Measurements from ENCODE around the gene HNRNPDL. TPM values are rescaled to one million over a fixed set of nuclear protein-coding genes. Genes with fewer than 3 reads are reported as not detected.

The HNRNPDL gene
- total and polyA plus RNA-seq, 2 of the 13 experiments (the other 11 are each of a cell fraction or from before 2014, with no cell fraction given), result 167 to 414 TPM

DNA sequence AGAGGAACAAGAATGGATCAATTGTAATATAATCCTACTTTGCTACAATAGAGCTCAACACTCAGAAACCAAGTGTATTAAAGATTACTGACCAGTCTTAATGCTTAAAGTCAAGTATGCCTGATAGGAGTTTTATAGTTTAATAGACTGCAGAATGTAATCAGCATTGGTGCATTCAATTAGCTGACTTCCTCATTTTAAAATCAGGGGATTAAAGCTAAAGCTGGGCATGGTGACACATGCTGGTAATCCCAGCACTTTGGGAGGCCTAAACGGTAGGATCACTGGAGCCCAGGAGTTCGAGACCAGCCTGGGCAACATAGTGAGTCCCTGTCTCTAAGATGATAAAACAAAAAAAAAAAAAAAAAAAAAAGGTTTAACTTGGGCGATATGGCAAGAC, 10.8 kb downstream of the HNRNPDL start:
- FAIRE-seq, result no peak
- Histone ChIP-seq H3K9ac (ENCODE audit: insufficient read depth, low read depth, low read length) (no peak overlapping the region), H3K4me1 (ENCODE audit: insufficient read depth, low read length) (peaks cover 17% of the 10 kb centered on the region; the same call in 1 of the 2 replicates), H3K79me2 (ENCODE audit: insufficient read depth, low read length) (no peaks in the 10 kb centered on the region), H3K27ac (ENCODE audit: extremely low read length, insufficient read depth, low read length) (no peak overlapping the region), H3K9me3 (ENCODE audit: low read length) (no peaks in the 10 kb centered on the region), H3K4me2 (ENCODE audit: low read depth, low read length) (no peak overlapping the region), H3K27me3 (ENCODE audit: control insufficient read depth in 1 of 2, insufficient read depth in 2 of 2, low read length in 2 of 2) (no peaks in the 10 kb centered on the region), H2AFZ (ENCODE audit: low read length) (no peak overlapping the region), H4K20me1 (ENCODE audit: insufficient read depth, low read length) (peaks cover 19% of the 10 kb centered on the region), H3K36me3 (replicated peaks in 1 of 2; ENCODE audit: control insufficient read depth in 1 of 2, insufficient read depth in 2 of 2, low read length in 2 of 2) (peaks cover 0 to 1% of the 10 kb centered on the region in 2 experiments; a peak in 1 of 5 replicates), H3K4me3 (replicated peaks in 1 of 3; ENCODE audit: insufficient read depth in 1 of 3, low read depth in 2 of 3, low read length in 3 of 3) (no peak overlapping the region)
- DNase-seq (ENCODE audit: low spot score), result no peak
- intact Hi-C loops (cut with micrococcal nuclease; ENCODE audit: unreplicated experiment), result no loop called here
- BruUV-seq (replicated peaks), result no TSS peak
- no peak for ATAC-seq
- WGBS (ENCODE audit: low lambda C conversion rate), result 48% methylated on average over 3 of the region's 3 CpGs
- ChIA-PET POLR2A (interaction anchor here (1.3 kb wide), 1 partner anchor 10 kb away, joined by 5 read pairs; no protein-coding TSS in a partner anchor), CTCF (ENCODE audit: low intra/inter-chr PET ratio, low total read pairs) (no interaction called here)
- no peak for TF ChIP-seq ZNF614 (CRISPR knock-in tag; IDR thresholded peaks at IDR 0.05; ENCODE audit: borderline replicate concordance)
- TF ChIP-seq, protein P1, sequence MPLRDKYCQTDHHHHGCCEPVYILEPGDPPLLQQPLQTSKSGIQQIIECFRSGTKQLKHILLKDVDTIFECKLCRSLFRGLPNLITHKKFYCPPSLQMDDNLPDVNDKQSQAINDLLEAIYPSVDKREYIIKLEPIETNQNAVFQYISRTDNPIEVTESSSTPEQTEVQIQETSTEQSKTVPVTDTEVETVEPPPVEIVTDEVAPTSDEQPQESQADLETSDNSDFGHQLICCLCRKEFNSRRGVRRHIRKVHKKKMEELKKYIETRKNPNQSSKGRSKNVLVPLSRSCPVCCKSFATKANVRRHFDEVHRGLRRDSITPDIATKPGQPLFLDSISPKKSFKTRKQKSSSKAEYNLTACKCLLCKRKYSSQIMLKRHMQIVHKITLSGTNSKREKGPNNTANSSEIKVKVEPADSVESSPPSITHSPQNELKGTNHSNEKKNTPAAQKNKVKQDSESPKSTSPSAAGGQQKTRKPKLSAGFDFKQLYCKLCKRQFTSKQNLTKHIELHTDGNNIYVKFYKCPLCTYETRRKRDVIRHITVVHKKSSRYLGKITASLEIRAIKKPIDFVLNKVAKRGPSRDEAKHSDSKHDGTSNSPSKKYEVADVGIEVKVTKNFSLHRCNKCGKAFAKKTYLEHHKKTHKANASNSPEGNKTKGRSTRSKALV (CRISPR knock-in tag; IDR thresholded peaks at IDR 0.05), result no peak
- TF ChIP-seq ZNF589 (CRISPR knock-in tag; conservative IDR thresholded peaks at IDR 0.05), result no peak
- TF ChIP-seq, protein P2, sequence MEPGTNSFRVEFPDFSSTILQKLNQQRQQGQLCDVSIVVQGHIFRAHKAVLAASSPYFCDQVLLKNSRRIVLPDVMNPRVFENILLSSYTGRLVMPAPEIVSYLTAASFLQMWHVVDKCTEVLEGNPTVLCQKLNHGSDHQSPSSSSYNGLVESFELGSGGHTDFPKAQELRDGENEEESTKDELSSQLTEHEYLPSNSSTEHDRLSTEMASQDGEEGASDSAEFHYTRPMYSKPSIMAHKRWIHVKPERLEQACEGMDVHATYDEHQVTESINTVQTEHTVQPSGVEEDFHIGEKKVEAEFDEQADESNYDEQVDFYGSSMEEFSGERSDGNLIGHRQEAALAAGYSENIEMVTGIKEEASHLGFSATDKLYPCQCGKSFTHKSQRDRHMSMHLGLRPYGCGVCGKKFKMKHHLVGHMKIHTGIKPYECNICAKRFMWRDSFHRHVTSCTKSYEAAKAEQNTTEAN (CRISPR knock-in tag; conservative IDR thresholded peaks at IDR 0.05), result no peak
- in situ Hi-C loops (cut with HindIII; ENCODE audit: extremely low pct_ligation_motif_present, low pct_unique_long_range_greater_than_20kb), result loop anchor here (5.0 kb wide), 1 partner anchor 42 kb away; no protein-coding TSS in a partner anchor
